NCI-H774 (cell line): ENCODE results near the gene BORCS5.

Experiments
- DNase-seq: peaks from one replicate; lab custom pipeline; 2025; lab: John Stamatoyannopoulos, UW

Gene BORCS5

GRCh38 chr12:12513416-12514006 lies 156.6 kb downstream of the BORCS5 start:
- DNase-seq, result no peak

GRCh38 chr12:12518464-12518845 lies 161.6 kb downstream of the BORCS5 start:
- DNase-seq, result no peak

GRCh38 chr12:12518919-12519318 lies 162.0 kb downstream of the BORCS5 start:
- no peak for DNase-seq
